HG02642 (cell line): ENCODE results near the gene TF.

Experiments
- ATAC-seq: cut with Tn5 transposase; IDR thresholded peaks from one replicate; pipeline ENCODE4 v1.9.1; 2021; ENCODE audit warnings: mild to moderate bottlenecking; ENCODE audit not compliant: unreplicated experiment, poor library complexity

Gene TF

DNA sequence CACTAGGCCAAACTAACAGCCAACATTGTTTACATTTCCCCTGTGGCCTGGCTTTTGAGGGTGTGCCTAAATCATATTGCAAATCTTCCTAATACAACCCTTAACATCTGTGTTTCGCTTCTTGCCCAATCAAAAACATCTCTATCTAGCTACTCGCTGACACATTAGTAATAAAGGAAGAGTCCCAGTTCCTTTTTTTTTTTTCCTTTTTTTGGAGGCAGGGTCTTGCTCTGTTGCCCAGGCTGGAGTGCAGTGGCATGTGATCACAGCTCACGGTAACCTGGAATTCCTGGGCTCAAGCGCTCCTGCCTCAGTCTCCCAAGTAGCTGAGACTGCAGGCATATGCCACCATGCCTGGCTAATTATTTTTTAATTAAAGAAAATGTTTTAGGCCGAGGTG is 57.3 kb downstream of the TF start:
- no peak for ATAC-seq

DNA sequence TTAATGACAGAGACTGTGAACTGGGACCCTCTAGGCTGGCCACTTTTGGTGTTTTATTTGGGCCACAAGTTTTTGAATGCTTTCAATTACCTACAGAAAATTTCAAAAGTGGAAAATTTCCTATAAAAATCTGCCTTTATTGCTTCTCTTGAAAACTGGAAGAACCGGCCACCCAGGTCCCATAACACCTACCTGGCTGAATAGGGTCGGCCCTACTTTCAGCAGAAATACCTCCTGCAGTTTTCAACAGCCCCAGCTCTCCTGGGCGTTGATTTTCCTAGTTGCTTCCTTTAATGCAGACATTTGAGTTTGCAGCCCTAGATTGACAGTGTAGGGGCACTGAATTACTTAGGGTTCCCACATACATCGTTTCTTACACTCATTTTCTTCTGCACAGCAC is 58.7 kb downstream of the TF start:
- ATAC-seq, result no peak

DNA sequence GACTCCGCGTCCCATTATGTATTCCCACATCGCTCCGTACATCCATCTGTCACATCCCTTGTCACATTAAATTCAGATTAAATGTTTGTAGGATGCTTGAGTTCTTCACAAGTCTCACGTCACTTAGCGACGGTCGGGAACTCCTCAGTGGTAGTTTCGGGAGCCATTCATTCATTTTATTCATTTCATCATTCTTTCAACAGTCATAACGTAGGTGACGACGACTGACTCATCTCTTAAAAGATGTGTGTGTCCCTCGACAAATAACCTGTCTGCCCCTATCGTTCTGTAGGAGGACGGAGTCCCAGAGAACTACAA is 59.1 kb downstream of the TF start:
- ATAC-seq, result no peak

DNA sequence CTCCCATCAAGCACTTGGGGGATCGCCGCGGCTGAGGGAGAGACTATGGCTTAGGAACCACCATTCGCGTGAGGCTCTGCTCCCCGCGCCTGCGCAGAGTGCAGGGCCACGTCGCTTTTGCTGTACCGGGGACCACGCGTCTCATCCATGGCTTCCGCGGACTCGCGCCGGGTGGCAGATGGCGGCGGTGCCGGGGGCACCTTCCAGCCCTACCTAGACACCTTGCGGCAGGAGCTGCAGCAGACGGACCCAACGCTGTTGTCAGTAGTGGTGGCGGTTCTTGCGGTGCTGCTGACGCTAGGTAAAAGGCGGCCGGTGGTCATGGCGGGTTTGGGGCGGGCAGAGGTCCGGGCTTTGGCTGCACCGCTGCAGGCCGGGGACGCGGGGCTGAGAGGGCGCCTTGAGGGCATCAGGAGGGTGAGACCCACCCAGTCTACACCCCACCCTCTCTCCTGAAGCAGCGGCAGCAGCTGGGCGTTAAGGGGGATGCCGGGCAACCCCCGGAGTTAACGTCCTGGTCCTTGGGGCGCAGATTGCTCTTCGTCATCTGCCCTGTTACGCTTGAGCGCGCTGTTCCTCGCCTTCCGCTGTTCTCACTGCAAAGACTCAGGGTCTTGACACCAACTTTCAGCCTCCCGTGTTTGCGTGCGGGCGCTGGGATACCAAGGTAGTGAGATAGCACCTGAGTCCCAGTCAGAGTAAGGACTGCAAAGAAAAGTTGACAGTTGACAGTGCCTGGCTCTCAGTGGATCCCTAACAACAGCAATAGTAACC is 59.7 kb downstream of the TF start, which contains the start of gene SRPRB:
SRPRB (plus strand) TSS at position 114 of the 774 bp plus-strand sequence; CDS start at position 148, 34 bp downstream.
- peak; percentile 99 for ATAC-seq

DNA sequence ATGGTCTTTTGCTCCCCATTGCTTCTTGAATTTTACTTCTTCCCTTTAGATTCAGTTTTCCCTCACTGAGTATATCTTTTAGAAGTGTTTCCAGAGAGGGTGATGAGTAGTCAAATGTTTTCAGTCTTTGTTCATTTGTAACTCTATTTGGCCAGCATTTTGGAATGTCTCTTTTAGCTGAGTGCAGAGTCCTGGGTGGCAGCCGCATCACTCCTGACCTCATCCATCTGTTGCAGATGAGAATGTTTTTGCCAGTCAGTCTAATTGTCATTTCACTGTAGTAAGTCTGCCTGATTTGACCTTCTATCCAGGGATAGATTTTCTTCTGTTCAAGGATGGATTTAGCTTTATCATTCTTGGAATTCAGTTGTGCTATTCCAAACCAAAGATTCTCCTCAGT is 66.7 kb downstream of the TF start:
- no peak for ATAC-seq

DNA sequence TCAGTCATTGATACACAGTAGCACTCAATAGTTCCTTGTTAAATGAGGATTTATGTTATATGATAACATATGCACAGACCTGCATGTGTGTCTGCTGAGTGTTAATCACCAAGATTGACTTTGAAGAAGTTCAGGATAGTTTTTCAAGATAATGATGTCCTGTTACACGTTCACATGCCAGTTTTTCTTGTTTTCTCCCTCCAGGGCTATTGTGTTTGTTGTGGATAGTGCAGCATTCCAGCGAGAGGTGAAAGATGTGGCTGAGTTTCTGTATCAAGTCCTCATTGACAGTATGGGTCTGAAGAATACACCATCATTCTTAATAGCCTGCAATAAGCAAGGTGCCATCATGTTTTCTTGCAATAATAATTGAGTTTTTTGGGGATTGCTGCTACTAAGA is 69.2 kb downstream of the TF start:
- ATAC-seq, result no peak

DNA sequence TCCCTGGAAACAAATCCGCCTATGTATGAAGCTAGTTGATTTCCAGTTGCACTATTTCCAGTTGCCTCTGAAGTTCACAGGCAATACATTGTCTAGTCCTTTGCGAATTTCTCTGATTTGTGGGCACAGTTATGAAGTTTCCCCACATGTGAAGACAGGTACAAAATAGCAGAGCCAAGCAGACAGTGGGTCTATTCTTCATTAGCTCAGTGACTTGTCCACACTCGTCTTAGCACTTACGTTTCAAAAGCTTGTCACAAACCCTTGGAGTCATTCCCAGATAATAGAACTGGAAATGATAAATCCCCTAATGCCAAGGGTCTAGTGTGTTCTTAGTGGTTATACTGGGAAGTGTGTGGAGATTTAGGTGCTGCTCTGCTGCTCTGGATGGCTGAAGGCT is 73.9 kb downstream of the TF start:
- ATAC-seq, result no peak

DNA sequence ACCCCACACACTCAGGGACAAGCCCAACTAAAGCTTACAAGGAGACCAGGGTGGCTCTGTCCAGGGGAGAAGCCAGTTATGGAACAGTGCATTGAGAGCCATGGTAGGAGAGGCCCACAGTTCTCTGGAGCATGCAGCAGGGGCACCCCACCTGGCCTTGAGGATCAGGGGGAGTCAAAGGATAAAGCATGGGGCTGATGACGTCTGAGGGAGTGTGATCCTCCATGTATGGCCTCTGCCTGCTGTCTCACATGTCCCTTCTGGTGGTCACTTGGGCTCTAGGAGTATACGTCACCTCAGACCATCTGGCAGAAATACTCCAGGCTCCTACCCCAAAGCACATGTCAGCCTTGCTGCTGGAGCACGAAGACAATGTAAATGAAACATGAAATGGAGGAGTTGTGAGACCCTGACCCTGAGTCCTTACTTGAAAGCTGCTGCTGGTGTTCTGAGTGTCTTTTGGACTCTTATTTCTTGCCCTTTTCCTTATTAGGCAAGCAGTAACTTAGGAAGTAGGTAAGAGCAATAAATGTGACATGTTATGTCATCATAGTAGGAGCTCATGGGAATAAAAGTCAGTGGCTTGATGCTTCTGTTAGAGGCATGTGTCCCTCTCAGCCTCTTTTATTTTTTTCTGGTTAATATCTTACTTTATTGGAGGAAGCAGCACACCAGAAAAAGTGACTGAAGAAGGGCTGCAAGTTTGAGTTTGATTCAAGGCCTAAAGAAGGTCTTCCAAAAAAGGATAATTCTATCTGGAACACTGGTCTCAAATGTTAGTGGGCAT is 74.9 kb downstream of the TF start:
- no peak for ATAC-seq

DNA sequence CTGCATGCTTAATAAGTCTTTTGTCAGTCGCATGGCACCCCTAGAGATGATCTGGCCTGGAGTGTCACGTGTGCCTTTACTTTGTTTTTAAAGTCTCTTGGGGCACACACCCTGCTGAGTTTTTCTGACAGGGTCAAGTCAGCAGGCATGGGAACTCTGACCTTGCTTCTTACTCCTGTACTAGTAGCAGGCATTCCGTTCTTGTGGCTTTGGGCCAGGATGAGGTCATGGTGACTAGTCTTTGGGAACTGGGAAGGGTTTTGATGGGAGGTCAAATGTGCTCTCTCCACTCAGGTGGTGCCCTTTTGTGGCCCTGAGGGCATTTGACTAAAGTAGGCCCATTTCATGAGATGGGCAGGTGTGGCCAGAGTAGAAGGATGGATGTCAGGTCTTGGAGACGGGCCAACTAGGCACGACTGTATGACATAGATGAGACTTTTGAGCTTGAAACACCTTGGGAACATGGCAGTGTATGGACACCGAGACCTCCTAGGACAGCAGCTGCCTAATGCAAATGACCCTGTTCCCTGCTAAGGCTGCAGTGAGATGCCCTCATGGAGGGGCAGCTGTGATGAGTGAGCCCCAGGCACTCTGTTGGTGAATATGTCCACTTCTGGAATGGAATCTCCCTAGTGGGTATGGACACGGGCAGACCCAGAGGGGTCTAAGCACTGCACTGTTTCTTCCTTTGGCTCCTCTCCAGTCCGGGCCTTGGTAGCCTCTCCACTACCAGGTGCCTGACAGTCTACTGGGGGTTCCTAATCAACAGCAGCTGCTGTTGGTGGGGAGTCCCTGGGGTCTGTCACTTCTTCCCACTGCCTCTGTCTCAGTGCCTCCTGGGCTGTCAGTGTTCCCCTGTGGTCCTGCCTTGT is 75.8 kb downstream of the TF start:
- no peak for ATAC-seq

DNA sequence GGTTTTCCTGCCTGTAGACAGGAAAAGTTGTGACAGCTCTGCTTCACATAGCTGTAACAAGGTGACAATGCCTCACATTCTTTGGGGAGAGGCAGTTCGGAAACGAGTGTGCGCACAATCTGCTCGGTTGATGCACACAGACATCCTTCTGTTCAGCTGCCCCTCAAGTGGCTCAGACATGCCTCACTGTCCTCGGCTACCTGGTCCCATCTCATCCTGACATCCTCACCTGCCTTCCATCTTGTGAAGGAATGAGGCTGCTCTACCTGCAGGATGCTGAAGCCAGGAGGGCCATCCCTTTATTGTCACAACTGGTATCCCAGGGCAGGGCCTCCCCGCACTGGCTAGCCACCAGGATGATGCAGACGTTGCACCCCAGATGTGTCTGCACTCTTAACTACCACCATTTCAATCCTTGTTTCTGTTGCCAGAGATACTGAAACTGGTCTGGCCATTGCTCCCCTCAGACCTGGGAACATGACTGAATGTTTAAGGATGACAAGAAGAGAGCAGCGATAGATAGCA is 78.8 kb downstream of the TF start:
- ATAC-seq, result no peak

DNA sequence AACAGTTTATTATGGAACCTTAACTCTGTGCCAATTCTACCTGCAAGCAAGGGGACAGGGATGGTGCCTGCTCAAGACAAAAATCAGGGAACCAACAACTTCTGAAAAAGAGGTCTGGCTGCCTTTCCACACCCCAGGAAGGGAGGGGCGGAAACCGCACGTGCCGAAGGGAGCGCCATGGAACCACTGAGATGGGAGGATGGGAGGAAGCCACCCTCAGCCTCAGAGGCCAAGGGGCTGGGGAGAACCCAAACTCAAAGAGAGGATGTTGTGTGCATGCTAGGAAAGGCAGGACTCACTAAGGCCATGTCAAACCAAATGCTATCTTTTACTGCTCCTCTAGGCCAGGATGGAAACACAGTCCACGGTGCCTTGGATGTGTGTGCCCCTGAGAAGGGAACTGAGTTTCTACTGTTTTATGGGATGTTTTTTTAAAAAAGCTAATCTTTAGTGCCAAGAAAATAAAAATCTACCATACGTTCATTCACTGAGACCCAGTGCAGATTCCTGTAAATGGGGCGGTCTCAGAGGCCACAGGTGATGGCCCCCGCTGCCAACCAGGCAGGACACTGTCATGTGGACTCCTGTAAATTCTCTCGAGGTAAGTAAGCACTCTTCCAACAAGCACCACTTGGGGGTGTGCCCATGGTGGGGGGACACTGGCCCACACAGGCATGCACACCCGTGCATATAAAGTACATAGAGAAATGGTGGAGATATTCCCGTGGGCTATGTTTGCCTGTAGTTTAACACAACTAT is 80.0 kb downstream of the TF start:
- no peak for ATAC-seq

DNA sequence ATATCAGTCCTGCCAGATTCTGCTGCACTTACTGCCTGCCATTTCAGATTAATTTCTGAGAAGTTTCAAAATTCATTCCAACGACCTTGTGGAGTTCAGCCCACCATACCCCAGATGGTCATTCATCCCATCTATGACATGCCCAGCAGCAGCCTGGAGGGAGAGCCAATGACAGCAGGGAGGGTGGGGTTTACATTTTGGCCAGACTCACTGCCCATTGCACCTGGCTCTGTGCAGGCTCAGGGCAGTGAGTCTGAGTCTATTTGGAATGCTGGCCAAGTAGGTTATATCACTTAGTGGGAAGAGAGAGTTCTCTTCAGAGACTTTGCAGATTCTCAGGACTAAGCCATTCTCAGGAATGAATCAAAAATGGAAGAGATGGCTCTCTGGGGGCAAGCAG is 80.9 kb downstream of the TF start:
- ATAC-seq, result no peak

DNA sequence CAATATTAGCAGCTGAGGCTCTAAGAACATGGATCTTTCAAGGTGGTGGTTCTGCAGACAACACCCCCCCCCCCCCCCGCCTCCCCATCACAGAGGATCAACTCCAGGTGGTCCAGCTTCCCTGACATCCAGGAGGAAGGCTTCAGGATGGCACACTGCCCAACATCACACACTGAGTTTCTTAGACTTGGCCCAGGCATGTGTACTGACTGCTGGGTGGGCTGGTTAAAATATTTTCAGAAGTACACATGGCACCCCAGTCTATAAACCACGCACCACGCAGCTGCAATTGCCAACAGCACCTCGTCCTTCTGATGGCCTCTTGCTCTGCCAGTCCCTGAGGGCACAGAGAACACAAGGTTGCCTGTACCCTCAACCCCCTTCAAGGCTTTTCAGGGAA is 81.5 kb downstream of the TF start:
- no peak for ATAC-seq

DNA sequence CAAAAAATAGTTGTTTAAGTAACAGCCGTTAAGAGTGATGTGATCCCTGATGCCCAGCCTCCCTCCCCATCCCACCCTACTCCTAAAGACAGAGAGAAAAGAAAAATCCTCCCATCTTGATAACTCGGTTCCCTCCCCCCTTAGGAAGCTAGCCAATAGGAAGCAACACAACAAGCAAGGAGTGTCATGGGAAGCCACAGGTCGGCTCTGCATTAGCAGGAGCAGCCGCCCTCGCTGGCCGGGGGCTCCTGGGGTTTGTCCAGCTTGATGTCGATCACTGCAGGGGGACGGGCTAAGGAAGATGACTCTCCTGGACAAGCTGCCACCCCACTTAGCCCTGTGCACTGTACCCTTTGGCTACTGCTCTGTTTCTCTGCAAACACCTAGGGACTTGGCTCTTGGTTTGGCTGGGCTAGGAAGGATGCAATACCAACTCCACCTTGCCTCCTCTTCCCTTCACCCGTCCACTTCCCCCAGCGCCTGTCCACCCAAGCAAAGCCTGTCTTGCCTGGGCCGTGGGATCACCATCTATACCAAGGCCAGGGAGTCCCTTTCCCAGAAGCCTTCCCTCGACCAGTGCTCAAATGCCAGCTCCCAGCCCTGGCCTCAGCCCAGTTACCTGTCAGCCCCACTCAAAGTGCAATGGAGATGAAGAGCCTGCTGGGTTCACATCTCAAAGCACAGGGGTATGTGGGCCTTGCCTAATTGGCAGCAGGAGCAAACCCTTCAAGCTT is 82.5 kb downstream of the TF start:
- no peak for ATAC-seq

DNA sequence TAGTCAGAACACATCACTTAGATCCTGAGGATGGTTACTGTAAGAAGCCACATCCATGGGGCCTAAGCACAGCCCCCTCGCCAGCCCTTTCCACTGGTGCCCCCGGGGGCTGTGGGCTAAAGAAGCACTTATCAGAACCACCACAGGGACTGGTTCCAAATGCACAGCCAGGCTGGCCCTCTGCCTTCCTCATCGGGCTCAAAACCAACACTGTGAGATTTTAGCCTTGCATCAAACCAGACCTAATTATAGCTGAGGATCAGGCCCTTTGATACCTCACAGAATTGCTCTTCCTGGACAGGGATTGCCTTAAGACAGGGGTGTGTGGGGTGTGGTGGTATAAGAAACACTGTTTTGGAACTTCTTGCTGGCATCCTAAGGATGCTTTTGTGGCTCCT is 83.1 kb downstream of the TF start:
- ATAC-seq, result no peak

DNA sequence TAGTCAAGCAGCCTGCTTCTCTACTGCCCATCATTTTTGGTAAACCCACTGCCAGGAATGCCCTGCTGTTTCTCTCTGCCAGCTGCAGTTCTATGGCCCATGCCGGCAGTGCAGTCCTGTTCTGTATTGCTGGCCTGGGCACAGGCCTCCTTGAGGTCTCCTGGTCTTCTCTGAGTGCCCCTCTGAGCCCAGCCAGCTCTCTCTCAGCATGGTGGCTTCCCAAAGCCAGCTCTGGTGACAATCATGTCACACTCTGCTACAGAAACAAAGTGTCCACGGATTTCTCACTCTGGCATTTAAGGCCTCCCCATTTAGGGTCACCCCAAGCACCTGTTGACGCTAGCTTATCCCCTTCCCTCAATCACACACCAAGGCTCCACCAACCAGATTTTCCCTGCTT is 83.9 kb downstream of the TF start:
- ATAC-seq, result no peak

DNA sequence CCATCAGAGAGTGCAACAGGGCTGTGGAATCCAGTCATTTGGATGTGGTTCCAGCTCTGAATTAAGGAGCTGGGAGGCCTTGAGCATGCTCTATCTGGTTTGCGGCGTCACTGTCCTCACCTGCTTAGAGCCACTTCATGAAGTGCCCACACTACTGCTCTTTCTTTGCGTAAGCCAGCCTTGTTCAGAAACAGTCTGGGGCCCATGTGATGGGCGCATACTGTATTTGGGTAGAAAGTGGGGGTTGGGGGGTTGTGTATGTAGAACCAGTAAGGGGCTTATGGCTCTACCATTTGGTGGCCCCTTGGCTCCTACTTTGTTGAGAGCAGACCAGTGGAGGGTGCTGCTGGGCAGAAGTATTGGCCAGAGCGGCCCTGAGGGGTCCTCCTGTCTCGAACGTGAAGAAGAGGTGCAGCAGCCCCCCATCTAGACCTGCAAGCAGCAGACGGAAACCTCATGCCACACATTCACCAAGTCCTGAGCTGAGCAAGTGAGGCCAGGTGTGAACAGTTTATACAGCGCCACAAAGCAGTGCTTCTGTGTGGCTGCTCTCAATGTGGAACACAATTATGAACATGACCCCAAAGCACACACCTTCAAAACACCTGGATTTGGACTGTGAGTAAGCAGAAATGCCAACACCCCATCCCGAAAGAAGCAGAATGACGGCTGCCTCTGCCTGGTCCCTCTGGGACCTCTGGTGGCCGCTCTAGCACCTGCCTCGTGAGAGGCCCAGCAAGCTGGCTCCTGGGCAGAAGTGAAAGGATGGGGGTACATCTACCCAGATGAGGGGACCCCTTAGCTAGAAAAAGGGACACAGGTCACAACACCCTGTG is 86.0 kb downstream of the TF start:
- no peak for ATAC-seq

DNA sequence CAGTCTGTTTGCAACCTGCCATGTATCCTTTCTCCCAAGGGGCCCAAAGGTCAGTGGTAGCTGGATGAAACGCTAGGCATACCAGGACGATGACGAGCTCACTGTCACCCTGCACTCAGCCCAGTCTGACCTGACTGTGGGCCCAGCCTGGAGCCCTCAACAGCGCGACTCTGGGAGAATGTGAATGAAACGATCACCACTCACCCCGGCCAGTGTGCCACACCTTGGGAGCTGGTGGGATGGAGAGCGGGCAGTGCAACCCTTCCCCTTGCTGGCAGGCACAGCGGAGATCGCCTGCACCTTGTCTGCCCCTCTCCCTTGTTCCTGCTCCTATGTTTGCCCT is 86.6 kb downstream of the TF start:
- ATAC-seq, result no peak

DNA sequence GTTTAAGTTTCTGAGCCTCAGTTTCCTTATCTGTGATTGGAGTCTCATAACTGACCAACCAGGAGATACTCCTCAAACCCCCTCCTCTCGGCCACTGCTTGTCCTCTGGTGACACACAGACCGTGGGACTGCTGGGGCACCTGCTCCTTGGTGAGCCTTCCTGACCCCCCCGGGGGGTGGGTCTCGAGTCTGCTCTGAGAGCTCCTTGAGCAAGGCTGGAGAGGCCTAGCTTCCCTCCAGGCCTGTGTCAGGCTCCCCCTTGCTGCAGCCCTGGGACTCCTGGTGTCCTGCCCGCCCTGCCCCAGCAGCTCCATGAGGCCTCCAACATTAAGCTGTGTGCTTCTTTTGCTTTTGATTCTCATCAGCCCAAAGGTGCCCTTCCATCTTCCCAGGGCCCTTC is 87.1 kb downstream of the TF start:
- no peak for ATAC-seq
